T47D (cell line): ENCODE results near the gene SYTL2.
A peak's percentile ranks its signal among the peaks of the same experiment; 100 is the strongest.

Experiments used
- DNase-seq, 2 experiments: peaks; one replicate each; pipeline versions ENCODE4 v3.0.0 to v3.0.0-alpha.2; 2011 to 2012; ENCODE audit warnings: low read depth in 1 of 2, low spot score in 1 of 2
- JUND ChIP-seq: IDR thresholded peaks from 2 replicates; pipeline ENCODE4 v1.6.1; 2012; ENCODE audit warnings: low read depth
- in situ Hi-C: cut with HindIII; loops from 2 replicates; pipeline ENCODE4 v1.10.0; 2016; ENCODE audit warnings: low sequenced_read_pairs, low pct_unique_long_range_greater_than_20kb

SYTL2 gene

DNA sequence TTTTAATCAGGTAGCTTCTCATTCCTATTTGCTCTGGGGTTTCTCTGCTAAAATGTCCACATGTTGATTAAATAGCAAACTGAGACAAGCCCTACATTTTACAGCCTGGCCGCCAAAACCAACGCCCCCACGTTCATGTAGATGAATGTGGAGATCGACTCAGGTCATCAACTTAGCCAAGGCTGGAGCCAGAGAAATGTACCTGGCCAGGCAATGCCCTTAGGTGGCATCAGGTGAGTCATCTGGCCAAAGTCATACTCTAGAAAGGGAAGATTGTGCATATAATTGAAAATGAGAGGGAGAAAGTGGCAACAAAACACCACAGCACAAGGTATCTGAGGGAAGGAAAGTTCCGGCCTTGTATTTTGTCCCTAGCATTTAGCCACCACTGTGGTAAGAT is 87.9 kb downstream of the SYTL2 start:
- TF ChIP-seq JUND = no peak
- no peak for DNase-seq
- in situ Hi-C loops = no loop called here

DNA sequence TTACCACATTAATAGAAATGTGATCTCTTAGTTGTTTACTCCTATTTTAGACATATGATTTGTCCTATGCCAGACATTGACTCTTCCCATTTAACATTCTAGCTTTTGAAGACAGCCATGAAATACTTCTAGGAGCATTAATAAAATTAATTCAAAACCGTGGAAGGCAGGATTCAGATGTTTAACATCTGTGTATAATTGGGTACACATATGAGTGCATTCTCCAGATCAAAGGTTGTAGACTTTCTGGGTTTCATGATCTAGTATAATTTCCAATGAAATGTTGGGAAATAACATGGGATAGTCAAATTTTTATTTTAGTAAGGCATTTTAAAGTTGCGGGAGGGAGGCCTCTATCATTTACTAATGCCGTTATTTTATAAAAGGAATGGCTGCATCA is 89.8 kb downstream of the SYTL2 start:
- no peak for TF ChIP-seq JUND
- in situ Hi-C loops = no loop called here
- no peak for DNase-seq

DNA sequence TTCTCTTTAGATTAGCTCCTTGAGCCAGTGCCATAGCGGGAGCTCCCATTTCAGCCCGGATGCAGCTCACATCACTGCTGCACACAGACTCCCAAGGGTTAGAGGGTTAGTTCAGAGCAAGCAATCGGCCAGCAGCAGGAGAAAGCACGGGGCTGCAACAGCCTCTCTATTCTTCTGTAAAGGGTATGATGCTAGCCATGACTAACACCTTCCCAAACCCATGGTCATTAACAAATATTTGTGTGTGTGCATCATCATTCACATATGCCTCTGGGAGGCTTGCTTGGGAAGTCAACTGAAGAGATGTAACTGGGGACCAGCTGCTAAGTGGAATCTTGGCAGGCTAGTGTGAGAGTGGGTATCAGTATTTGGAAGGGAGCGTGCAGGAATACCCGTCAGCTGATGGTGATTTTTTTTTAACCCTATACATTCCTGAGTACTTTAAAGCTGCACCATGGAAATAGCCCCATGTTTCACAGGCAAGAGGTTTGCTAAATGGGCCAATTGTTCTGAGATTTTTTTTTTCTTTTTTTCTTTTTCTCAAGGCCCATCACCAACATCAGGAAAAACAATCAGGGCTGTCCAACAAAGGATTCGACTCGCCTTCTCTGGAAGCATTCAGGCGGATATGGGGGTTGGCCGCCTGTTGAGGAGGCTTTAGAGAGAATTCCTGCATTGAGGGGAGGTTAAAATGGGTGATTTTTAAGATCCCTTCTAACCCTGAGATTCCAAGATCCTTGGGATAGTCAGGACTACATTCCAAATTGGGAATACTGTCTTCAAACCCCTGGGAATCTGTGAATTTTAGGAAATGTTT is 91.7 kb downstream of the SYTL2 start:
- DNase-seq = peak in 1 of 2 experiments; percentile 25
- in situ Hi-C loops = no loop called here
- TF ChIP-seq JUND = no peak

DNA sequence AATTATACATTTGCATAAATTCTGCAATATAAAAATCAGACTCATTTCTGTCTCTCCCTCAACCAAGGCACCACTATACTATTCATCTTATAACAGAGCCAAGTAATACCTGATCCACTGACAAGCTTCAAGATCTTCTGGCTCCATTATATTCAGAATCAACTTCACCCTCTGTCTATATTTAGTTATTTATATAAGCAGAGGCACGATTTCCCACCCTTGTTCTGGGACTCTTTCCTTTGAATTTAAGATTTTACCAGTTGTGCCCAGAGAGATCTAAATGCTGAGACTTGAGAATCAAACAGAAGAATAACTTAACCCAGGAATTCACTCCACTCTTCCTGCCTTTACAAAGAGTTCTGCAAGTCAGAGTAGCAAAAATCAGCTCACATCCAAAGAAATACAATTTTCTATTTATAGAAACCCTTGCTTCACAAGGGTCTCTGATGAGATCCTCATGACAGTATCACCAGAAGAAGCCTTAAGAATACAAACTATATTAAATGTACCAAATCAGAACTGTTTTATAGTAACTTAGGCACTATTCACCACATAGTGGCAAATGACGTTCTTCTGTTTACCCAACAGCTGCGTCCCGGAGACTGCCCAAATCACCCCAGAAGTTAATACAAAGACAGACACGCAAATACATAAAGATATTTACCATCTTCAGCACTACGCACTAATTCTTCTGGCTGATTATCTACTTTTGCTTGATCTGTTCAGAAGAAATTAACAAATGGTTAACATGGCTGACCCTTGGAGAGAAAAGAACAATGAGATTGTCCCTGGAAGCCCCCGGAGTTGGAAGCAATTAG is 92.6 kb downstream of the SYTL2 start:
- no peak for TF ChIP-seq JUND
- in situ Hi-C loops = no loop called here
- no peak for DNase-seq

DNA sequence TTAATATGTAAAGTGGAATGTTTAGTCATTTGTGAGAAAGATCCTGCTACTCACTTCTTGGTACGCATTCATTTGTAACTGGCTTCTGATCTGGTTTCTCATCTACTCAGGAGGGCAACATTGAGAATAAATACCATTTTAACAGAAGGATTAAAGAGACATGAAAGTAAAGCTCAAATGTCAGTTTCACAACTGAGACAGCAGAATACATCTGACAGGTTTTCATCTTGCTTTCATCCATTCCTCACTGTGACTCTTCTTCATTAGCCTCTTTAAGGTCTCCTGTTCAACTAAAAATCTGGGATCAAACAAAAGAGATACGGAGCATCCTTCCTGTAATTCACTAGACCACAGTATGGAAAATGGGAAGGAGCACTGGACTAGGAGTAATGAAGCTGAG is 93.5 kb downstream of the SYTL2 start:
- DNase-seq = no peak
- in situ Hi-C loops = no loop called here
- TF ChIP-seq JUND = no peak

DNA sequence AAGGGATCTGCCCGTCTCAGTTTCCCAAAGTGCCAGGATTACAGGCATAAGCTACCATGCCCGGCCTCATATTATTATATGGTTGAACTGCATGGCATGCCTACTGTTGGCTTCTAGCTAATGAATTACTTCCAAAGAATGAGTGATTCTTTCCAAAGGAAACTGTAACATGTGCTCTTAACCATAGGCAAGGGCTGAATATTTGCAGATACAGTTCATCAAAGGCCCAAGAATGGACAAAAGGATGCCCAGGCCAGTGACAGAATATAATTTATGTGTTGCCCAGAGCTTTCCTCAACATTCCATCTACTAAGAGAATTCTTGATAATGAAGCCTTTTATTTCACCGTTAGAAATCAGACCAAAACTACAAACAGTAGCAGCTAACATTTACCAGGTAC is 98.0 kb downstream of the SYTL2 start:
- no peak for DNase-seq
- in situ Hi-C loops = no loop called here
- TF ChIP-seq JUND = no peak

DNA sequence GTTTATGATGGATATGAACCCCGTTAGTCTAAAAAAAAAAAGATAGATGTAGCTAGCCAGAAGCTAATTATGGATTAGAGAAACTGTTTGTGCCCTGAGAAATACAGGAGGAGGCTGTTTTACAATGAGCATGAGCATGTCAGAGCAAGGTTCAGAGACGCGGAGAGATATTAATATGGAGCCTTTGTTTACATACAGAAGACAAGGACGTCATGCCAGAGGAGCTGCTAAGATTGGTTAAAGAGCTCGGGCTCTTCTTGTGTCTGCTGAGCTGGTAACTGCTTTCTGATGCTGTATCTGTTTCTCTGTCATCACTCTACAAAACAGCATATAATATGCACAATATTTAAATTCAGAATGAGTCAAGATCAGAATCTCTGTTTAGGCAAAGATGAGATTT is 100.0 kb downstream of the SYTL2 start:
- TF ChIP-seq JUND = no peak
- in situ Hi-C loops = no loop called here
- DNase-seq = no peak

DNA sequence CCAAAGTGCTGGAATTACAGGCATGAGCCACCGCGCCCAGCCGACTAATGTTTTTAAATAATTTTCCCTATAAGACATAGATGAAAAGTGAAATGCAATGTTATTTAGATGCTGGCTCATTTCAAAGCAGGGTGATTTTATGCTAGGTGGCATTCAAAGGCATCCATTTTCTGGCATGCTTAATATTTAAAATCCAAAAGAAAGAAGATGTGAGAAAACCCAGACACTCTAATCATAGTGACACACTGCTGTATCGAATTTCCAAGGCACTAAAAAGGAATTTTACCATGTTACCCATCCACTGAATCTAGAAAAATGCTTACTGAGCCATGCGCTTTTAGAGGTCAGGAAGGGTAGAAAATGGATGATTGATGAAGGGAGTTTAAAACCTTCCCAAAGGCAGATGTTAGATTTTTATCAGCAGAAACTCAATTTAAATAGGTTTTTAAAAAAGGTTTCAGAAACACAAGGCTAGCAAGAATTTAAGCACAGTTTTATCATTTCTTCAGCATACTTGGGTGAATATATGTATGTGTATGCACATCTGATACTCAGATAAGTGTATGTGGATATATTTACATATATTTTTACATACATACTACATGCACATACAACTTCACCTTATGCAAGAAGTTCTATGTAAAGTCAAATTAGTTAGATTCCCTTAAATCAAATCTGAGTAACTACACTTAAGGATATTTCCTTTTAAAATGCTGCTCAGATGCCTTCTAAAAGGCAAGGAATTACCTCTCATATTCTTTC is 100.8 kb downstream of the SYTL2 start:
- in situ Hi-C loops = no loop called here
- TF ChIP-seq JUND = no peak
- DNase-seq = no peak

DNA sequence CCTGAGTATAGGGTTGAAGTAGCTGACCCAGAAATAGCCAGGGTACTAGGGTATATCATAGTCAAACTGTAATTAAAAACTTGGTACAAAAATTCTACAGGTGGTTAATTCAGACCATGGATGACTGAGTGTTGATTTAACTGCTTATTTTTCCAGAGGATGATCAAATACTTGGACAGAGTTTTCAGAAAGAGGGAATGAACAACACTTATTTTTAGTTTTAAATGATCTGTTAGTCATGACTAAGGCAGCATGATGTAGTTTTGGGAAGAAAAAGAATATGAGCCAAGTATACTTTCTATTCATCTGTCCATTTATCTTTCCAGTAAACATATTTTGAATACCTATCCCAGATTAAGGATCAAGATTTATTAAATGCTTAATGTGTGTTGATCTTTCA is 105.1 kb downstream of the SYTL2 start:
- TF ChIP-seq JUND = no peak
- DNase-seq = no peak
- in situ Hi-C loops = no loop called here

DNA sequence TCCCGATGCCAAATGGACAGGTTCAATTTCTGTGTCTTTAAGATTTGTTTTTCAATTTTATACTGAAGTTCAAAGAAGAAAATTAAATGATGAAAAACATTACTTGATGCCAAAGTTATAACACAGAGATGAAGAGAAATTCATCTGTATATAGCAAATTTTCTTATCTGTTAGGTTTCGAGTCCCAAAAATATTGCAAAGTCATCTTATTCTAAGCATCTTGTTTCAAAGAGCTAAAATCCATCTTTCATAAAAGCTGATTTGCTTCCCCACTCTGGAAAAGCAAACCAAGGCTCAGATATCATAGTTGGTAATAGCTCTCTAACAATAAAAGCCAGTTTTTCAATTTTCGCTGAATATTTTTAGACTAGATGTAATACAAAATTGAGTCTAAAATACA is 106.0 kb downstream of the SYTL2 start:
- no peak for TF ChIP-seq JUND
- in situ Hi-C loops = no loop called here

DNA sequence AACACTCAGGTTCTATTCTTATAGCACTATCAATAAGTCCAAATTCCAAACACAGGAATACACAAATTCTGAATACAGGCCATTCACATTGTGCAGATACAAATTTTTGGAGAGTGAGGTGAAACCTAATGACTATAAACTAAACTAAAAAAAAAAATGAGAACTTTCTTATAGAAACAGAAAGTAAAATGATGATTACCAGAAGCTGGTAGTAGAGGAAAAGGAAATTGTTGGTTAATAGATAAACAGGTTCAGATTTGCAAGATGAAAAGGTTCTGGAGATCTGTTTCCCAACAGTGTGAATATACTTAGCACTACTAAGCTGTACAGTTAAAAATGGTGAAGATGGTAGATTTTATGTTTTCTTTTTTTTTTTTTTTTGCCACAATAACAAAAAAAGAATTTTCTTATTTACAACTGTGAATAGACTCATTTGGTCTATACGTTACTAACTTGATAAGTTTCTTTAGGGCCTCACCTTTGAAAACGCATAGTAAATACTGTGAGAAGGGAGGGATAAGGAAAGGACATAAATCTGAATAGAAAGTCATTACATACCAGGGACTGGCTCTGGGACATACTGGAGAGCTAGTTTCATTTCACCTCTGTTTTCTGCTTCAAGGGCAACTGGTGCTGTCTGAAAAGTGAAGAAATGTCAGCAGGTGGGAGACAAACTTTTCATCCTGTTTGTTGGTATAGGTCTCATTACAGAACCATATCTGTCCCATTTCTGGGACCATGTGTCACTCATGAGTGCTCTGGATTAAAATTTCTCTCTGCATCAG is 110.8 kb downstream of the SYTL2 start:
- TF ChIP-seq JUND = no peak
- in situ Hi-C loops = no loop called here
- DNase-seq = no peak

More for the DNA sequence above, 106.0 kb downstream of the SYTL2 start:
- DNase-seq = no peak

DNA sequence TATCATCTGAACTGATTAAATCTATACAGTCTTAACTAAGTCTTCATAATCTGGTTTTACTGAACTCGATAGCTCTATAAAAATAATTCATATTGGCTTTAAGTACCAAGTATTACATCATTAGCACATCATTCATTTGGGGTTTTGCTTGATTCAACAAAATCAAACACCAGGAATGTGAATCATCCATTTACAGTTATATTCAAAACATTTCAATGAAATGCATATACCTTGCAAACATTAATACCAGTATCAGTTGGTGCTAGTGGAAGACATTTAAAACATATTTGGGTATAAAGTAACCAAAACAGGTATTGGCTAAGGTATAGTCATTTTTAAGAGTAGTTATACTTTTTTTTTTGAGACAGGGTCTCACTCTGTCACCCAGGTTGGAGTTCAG is 112.7 kb downstream of the SYTL2 start:
- in situ Hi-C loops = no loop called here
- no peak for DNase-seq
- no peak for TF ChIP-seq JUND
